A673 (cell line): ENCODE measurements around the gene LRRD1. TPM values are rescaled to one million over a fixed set of nuclear protein-coding genes. Genes with fewer than 3 reads are reported as not detected.

ENCODE experiments used
- BruUV-seq: library from RNA; stranded (reverse); fragments of 400-500 nt; replicated peaks from 2 replicates; lab custom pipeline; 2021; lab: Mats Ljungman, UMichigan
- CTCF ChIA-PET: fragments of 300-600 bp; sonication (Branson Sonifier 250); formaldehyde crosslinking; loops from one replicate; lab custom pipeline; 2022; ENCODE audit warnings: antibody characterized with exemption; lab: Charles Lee
- POLR2A ChIA-PET: fragments of 300-600 bp; sonication (Branson Sonifier 250); formaldehyde crosslinking; loops from one replicate; lab custom pipeline; 2022; ENCODE audit warnings: antibody characterized with exemption; ENCODE audit not compliant: low non-redundant PET; lab: Charles Lee
- DNase-seq: peaks from one replicate; pipeline ENCODE4 v3.0.0-alpha.2; 2015; ENCODE audit warnings: low spot score
- H3K27ac ChIP-seq: fragments of 200-600 bp; sonication (generic); 2 replicates; pipeline ENCODE4 v1.5.1; 2016; ENCODE audit warnings: mixed run types, low read depth, mild to moderate bottlenecking, mixed read lengths, antibody characterized with exemption, low read length; ENCODE audit not compliant: poor library complexity, severe bottlenecking
- H3K27me3 ChIP-seq: fragments of 200-600 bp; sonication (generic); replicated peaks from 2 replicates; pipeline ENCODE4 v1.6.1; 2017; ENCODE audit warnings: mixed run types, low read depth, mild to moderate bottlenecking, mixed read lengths, antibody characterized with exemption, low read length; ENCODE audit not compliant: insufficient read depth, poor library complexity
- H3K36me3 ChIP-seq: fragments of 200-600 bp; sonication (generic); 2 replicates; pipeline ENCODE4 v1.6.1; 2016; ENCODE audit warnings: mixed run types, mild to moderate bottlenecking, mixed read lengths, antibody characterized with exemption, low read length; ENCODE audit not compliant: insufficient read depth, poor library complexity, severe bottlenecking
- H3K4me1 ChIP-seq: fragments of 200-600 bp; sonication (generic); 2 replicates; pipeline ENCODE4 v1.6.1; 2017; ENCODE audit warnings: mixed run types, mild to moderate bottlenecking, mixed read lengths, antibody characterized with exemption, low read length; ENCODE audit not compliant: insufficient read depth, poor library complexity, severe bottlenecking
- H3K4me3 ChIP-seq: fragments of 200-600 bp; sonication (generic); 2 replicates; pipeline ENCODE4 v1.5.1; 2016; ENCODE audit warnings: low read depth, mixed run types, mild to moderate bottlenecking, mixed read lengths, low read length; ENCODE audit not compliant: poor library complexity, severe bottlenecking
- H3K9me3 ChIP-seq: fragments of 200-600 bp; sonication (generic); 2 replicates; pipeline ENCODE4 v1.6.1; 2016; ENCODE audit warnings: mixed run types, low read depth, mild to moderate bottlenecking, mixed read lengths, antibody characterized with exemption, low read length; ENCODE audit not compliant: poor library complexity, severe bottlenecking
- CTCF ChIP-seq: fragments of 300-800, 200-600 bp; sonication (generic); conservative IDR thresholded peaks from 2 replicates; pipeline ENCODE4 v1.5.1; 2017; ENCODE audit warnings: low read depth, mild to moderate bottlenecking, antibody characterized with exemption, low read length, moderate library complexity, mixed read lengths
- EZH2 ChIP-seq: fragments of 200-600 bp; sonication (generic); IDR thresholded peaks from 2 replicates; pipeline ENCODE4 v1.6.1; 2017; ENCODE audit warnings: borderline replicate concordance, low read depth, mild to moderate bottlenecking, mixed read lengths, antibody characterized with exemption, low read length; ENCODE audit not compliant: poor library complexity, severe bottlenecking
- intact Hi-C: fragments of 100-400 bp; cut with micrococcal nuclease; formaldehyde crosslinking; loops from one replicate; pipeline ENCODE4 v1.10.0; 2022; ENCODE audit not compliant: unreplicated experiment
- total RNA-seq: library from RNA; stranded (reverse); gene quantifications from 2 replicates; pipeline ENCODE4 v1.2.3, GENCODE V29; 2021

The LRRD1 gene
- total RNA-seq, 1 experiment from 2014 or later = not detected

GRCh38 chr7:92134271-92135051 is 44.5 kb downstream of the LRRD1 start, which contains the start of gene CYP51A1:
CYP51A1 (minus strand) TSS chr7:92134477; CDS start chr7:92134364, 113 bp downstream.
- no TSS peak for BruUV-seq
- Histone ChIP-seq H3K4me3 (peak within 1 kb of the TSS; percentile 94), H3K27ac (peak within 1 kb of the TSS; percentile 99), H3K27me3 (no peaks in the 10 kb centered on the region), H3K36me3 (peaks cover 22% of the 10 kb centered on the region), H3K9me3 (peaks cover 3% of the 10 kb centered on the region), H3K4me1 (peaks cover 12% of the 10 kb centered on the region)
- POLR2A ChIA-PET = interaction anchor here (0.6 kb wide), 1 partner anchor 304 kb away, joined by 3 read pairs; no protein-coding TSS in a partner anchor
- CTCF ChIA-PET = interaction anchor here (0.5 kb wide), 1 partner anchor 146 kb away, joined by 3 read pairs; no protein-coding TSS in a partner anchor
- TF ChIP-seq CTCF (no peak), EZH2 (no peak)
- intact Hi-C loops = loop anchor here (5.0 kb wide), 1 partner anchor 313 kb away; the partner anchor contains the start of gene GATAD1
- peak; percentile 96 for DNase-seq

- intact Hi-C loops = loop anchor here (5.0 kb wide), 1 partner anchor 313 kb away; the partner anchor contains the start of gene GATAD1
Observed at GRCh38 chr7:92133737-92134270, 45.1 kb downstream of the LRRD1 start.

More at GRCh38 chr7:92133737-92134270, 45.1 kb downstream of the LRRD1 start:
- TF ChIP-seq EZH2 = no peak
- peak; percentile 81 for TF ChIP-seq CTCF
- peak; percentile 67 for DNase-seq
- BruUV-seq = no TSS peak
- no peaks in the 10 kb centered on the region for H3K27me3 ChIP-seq
- peaks cover 29% of the 10 kb centered on the region for H3K36me3 ChIP-seq
- H3K9me3 ChIP-seq = no peaks in the 10 kb centered on the region
- ChIA-PET POLR2A (no interaction called here), CTCF (interaction anchor here (0.5 to 0.7 kb wide), 2 partner anchors 147 to 395 kb away, joined by 3 to 4 read pairs; partner anchors contain the start of gene RBM48)
- H3K27ac ChIP-seq = peak overlapping the region; percentile 99
- H3K4me1 ChIP-seq = peaks cover 12% of the 10 kb centered on the region
- H3K4me3 ChIP-seq = peak overlapping the region; percentile 94
